ENCODE results near the gene MAN2B2. TPM values are rescaled to one million over a fixed set of nuclear protein-coding genes. Genes with fewer than 3 reads are reported as not detected.

MAN2B2 gene
- total RNA-seq, 1 donor from 2014 or later: 39.1 TPM

- TF ChIP-seq, protein P1, sequence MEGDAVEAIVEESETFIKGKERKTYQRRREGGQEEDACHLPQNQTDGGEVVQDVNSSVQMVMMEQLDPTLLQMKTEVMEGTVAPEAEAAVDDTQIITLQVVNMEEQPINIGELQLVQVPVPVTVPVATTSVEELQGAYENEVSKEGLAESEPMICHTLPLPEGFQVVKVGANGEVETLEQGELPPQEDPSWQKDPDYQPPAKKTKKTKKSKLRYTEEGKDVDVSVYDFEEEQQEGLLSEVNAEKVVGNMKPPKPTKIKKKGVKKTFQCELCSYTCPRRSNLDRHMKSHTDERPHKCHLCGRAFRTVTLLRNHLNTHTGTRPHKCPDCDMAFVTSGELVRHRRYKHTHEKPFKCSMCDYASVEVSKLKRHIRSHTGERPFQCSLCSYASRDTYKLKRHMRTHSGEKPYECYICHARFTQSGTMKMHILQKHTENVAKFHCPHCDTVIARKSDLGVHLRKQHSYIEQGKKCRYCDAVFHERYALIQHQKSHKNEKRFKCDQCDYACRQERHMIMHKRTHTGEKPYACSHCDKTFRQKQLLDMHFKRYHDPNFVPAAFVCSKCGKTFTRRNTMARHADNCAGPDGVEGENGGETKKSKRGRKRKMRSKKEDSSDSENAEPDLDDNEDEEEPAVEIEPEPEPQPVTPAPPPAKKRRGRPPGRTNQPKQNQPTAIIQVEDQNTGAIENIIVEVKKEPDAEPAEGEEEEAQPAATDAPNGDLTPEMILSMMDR (IDR thresholded peaks at IDR 0.05): no peak
- H3K36me3 Mint-ChIP-seq (ENCODE audit: unreplicated experiment): peaks cover 24% of the 10 kb centered on the region
- peaks cover 5% of the 10 kb centered on the region for H3K9me3 Mint-ChIP-seq (ENCODE audit: unreplicated experiment)
- H3K4me1 Mint-ChIP-seq (ENCODE audit: unreplicated experiment): no peaks in the 10 kb centered on the region
- H3K27ac Mint-ChIP-seq (ENCODE audit: unreplicated experiment): no peak overlapping the region
- no peak overlapping the region for H3K4me3 Mint-ChIP-seq (ENCODE audit: unreplicated experiment)
- DNase-seq (ENCODE audit: extremely low spot score, unreplicated experiment): no peak
- H3K27me3 Mint-ChIP-seq (ENCODE audit: unreplicated experiment): no peaks in the 10 kb centered on the region
These were observed 34.6 kb downstream of the MAN2B2 start for GRCh38 chr4:6609415-6610079.

GRCh38 chr4:6610856-6611430, 36.0 kb downstream of the MAN2B2 start:
- H3K4me1 Mint-ChIP-seq (ENCODE audit: unreplicated experiment): no peaks in the 10 kb centered on the region
- no peak for DNase-seq (ENCODE audit: extremely low spot score, unreplicated experiment)
- no peak overlapping the region for H3K4me3 Mint-ChIP-seq (ENCODE audit: unreplicated experiment)
- H3K36me3 Mint-ChIP-seq (ENCODE audit: unreplicated experiment): peaks cover 16% of the 10 kb centered on the region
- H3K9me3 Mint-ChIP-seq (ENCODE audit: unreplicated experiment): peaks cover 5% of the 10 kb centered on the region
- no peak overlapping the region for H3K27ac Mint-ChIP-seq (ENCODE audit: unreplicated experiment)
- no peaks in the 10 kb centered on the region for H3K27me3 Mint-ChIP-seq (ENCODE audit: unreplicated experiment)
- TF ChIP-seq, protein P1 (IDR thresholded peaks at IDR 0.05): no peak

DNA sequence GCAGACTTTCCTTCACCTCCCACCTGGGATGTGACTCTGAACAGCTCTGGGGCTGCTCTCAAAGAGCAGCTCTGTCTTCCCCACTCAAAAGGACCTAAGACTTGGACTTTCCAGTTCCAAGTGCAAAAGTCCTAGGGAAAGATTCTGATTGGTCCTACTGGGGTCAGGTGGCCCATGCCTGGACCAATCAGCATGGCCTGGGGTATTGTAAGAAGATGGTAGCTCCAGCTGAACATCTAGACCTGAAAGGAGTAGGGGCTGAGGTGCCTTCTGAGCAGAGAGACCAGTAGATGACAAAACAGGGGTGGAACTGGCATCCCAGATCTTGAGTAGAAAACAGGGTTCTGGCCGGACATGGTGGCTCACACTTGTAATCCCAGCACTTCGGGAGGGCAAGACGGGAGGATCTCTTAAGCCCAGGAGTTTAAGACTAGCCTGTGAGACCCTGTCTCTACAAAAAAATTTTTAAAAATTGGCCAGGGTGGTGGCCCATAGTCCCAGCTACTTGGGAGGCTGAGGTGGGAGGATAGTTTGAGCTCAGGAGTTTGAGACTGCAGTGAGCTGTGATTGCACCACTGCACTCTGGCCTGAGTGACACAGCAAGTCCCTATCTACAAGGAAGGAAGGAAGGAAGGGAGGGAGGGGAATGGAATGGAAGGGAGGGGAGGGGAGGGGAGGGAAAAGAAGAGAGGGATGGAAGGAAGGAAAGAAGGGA, 38.1 kb downstream of the MAN2B2 start:
- no peaks in the 10 kb centered on the region for H3K9me3 Mint-ChIP-seq (ENCODE audit: unreplicated experiment)
- no peak for DNase-seq (ENCODE audit: extremely low spot score, unreplicated experiment)
- TF ChIP-seq, protein P1 (IDR thresholded peaks at IDR 0.05): no peak
- peaks cover 20% of the 10 kb centered on the region for H3K36me3 Mint-ChIP-seq (ENCODE audit: unreplicated experiment)
- H3K4me1 Mint-ChIP-seq (ENCODE audit: unreplicated experiment): no peaks in the 10 kb centered on the region
- no peak overlapping the region for H3K4me3 Mint-ChIP-seq (ENCODE audit: unreplicated experiment)
- no peaks in the 10 kb centered on the region for H3K27me3 Mint-ChIP-seq (ENCODE audit: unreplicated experiment)
- no peak overlapping the region for H3K27ac Mint-ChIP-seq (ENCODE audit: unreplicated experiment)

DNA sequence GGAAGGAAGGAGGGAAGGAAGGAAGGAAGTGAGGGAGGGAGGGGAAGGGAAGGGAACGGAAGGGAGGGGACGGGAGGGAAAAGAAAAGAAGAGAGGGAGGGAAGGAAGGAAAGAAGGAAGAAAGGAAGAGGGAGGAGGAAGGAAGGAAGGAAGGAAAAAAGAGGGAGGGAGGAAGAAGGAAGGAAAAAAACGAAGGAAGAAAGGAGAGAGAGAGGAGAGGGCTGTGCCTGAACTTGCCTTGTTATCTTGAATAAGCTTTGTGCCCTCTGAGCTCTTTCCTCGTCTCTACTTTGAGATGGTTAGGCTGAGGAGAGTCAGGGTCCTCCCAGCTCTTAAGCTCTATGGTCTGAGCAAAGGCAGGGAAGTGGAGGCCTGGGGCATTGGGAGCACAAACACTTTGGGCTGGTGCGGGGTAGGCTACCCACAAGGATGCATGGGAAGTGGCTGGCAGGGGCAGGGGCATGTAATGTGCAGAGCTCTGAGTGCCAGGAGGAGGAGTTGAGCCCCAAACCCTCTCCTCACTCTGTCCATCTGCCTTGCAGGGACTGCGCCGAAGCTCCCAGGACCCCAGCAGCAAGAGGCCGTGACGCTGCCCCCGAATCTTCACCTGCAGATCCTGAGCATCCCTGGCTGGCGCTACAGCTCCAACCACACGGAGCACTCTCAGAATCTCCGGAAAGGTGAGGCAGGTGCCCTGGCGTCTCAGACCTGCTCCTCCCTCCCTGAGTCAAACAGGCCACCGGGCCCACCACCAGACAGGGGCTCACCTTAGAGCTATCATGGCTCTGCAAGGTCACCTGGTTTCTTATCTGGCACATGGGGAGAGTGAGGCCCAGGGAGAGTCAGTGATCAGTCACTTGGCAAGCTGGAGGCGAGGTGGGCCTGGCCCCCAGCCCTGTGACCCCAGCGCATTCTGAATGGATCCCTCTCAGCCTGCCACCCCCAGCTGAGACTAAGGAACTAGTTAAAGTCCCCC, 39.0 kb downstream of the MAN2B2 start:
- H3K36me3 Mint-ChIP-seq (ENCODE audit: unreplicated experiment): peaks cover 25% of the 10 kb centered on the region
- H3K4me1 Mint-ChIP-seq (ENCODE audit: unreplicated experiment): no peaks in the 10 kb centered on the region
- TF ChIP-seq, protein P1 (IDR thresholded peaks at IDR 0.05): no peak
- no peaks in the 10 kb centered on the region for H3K9me3 Mint-ChIP-seq (ENCODE audit: unreplicated experiment)
- no peak overlapping the region for H3K4me3 Mint-ChIP-seq (ENCODE audit: unreplicated experiment)
- no peak for DNase-seq (ENCODE audit: extremely low spot score, unreplicated experiment)
- H3K27me3 Mint-ChIP-seq (ENCODE audit: unreplicated experiment): no peaks in the 10 kb centered on the region
- H3K27ac Mint-ChIP-seq (ENCODE audit: unreplicated experiment): no peak overlapping the region
